HFFc6 (cell line): Measurements from ENCODE around the gene MPP4. TPM values are rescaled to one million over a fixed set of nuclear protein-coding genes. Genes with fewer than 3 reads are reported as not detected.

Experiments
- DNase-seq: peaks from one replicate; pipeline ENCODE4 v3.0.0-alpha.2; 2018
- H3K27ac Mint-ChIP-seq: 2 replicates; pipeline ENCODE4 v1.8.0; 2020; ENCODE audit warnings: mild to moderate bottlenecking, mixed read lengths
- H3K27me3 Mint-ChIP-seq: 2 replicates; pipeline ENCODE4 v1.8.0; 2021; ENCODE audit warnings: mild to moderate bottlenecking, moderate library complexity, mixed read lengths; ENCODE audit not compliant: insufficient read depth
- H3K36me3 Mint-ChIP-seq: 2 replicates; pipeline ENCODE4 v1.8.0; 2021; ENCODE audit warnings: low read depth, mixed read lengths
- H3K4me1 Mint-ChIP-seq: 2 replicates; pipeline ENCODE4 v1.8.0; 2020; ENCODE audit warnings: low read depth, mixed read lengths
- H3K4me3 Mint-ChIP-seq: 2 replicates; pipeline ENCODE4 v1.8.0; 2020; ENCODE audit warnings: mild to moderate bottlenecking, moderate library complexity, mixed read lengths
- H3K9me3 Mint-ChIP-seq: 2 replicates; pipeline ENCODE4 v1.8.0; 2020; ENCODE audit warnings: mild to moderate bottlenecking, mixed read lengths
- total RNA-seq, 6 experiments: library from RNA; stranded (reverse); fragmentation: NEBNext Ultra II Directional; extraction: Animal tissue kit (Norgen Biotek cat#: 25700); gene quantifications; 2 replicates in 1 of 6; 3 replicates in 5 of 6; pipeline ENCODE4 v1.2.3, GENCODE V29; 2021
- TF ChIP-seq, protein P1 (sequence below): fragments of 200-600 bp; sonication (generic); IDR thresholded peaks from 2 replicates; pipeline ENCODE4 v1.5.0; 2021; ENCODE audit warnings: antibody characterized with exemption, mild to moderate bottlenecking

MPP4 gene
- total RNA-seq, 6 experiments from 2014 or later = 2.7 to 6.7 (median 3.7) TPM

DNA sequence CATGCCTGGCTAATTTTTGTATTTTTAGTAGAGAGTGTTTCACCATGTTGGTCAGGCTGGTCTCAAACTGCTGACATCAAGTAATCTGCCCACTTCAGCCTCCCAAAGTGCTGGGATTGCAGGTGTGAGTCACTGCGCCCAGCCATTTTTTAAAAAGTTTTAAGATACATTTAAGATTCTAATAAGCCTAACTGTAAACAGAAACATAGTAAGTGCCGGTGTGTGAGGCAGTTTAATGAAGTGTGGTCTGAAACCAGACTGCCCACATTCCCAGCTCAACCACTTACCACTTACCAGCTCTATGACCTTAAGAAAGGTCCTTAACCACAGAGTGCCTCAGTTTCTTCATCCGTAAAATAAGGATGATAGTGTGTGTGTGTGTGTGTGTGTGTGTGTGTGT is 97.5 kb downstream of the MPP4 start:
- no peak for DNase-seq
- H3K4me3 Mint-ChIP-seq = no peak overlapping the region
- no peaks in the 10 kb centered on the region for H3K4me1 Mint-ChIP-seq
- peaks cover 11% of the 10 kb centered on the region for H3K9me3 Mint-ChIP-seq
- H3K27me3 Mint-ChIP-seq = peaks cover 3% of the 10 kb centered on the region; the same call in 1 of the 2 replicates
- peaks cover 12% of the 10 kb centered on the region for H3K36me3 Mint-ChIP-seq
- H3K27ac Mint-ChIP-seq = no peak overlapping the region
- TF ChIP-seq, protein P1, sequence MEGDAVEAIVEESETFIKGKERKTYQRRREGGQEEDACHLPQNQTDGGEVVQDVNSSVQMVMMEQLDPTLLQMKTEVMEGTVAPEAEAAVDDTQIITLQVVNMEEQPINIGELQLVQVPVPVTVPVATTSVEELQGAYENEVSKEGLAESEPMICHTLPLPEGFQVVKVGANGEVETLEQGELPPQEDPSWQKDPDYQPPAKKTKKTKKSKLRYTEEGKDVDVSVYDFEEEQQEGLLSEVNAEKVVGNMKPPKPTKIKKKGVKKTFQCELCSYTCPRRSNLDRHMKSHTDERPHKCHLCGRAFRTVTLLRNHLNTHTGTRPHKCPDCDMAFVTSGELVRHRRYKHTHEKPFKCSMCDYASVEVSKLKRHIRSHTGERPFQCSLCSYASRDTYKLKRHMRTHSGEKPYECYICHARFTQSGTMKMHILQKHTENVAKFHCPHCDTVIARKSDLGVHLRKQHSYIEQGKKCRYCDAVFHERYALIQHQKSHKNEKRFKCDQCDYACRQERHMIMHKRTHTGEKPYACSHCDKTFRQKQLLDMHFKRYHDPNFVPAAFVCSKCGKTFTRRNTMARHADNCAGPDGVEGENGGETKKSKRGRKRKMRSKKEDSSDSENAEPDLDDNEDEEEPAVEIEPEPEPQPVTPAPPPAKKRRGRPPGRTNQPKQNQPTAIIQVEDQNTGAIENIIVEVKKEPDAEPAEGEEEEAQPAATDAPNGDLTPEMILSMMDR = no peak

- DNase-seq = no peak
- no peaks in the 10 kb centered on the region for H3K4me1 Mint-ChIP-seq
- H3K36me3 Mint-ChIP-seq = peaks cover 17% of the 10 kb centered on the region
- H3K27me3 Mint-ChIP-seq = peaks cover 3% of the 10 kb centered on the region
- H3K27ac Mint-ChIP-seq = no peak overlapping the region
- H3K4me3 Mint-ChIP-seq = no peak overlapping the region
- H3K9me3 Mint-ChIP-seq = peaks cover 19% of the 10 kb centered on the region
- TF ChIP-seq, protein P1 = no peak
Measured at GRCh38 chr2:201597397-201597796, 101.0 kb downstream of the MPP4 start.

Other genes with a start within 250 kb of the MPP4 start
- 10 to 100 TPM; 43.2 to 55.8 (median 54.0) TPM for gene TRAK2, start 247.2 kb downstream of the MPP4 start, total RNA-seq
- 10 to 100 TPM; 37.7 to 51.0 (median 43.5) TPM for gene STRADB, start 246.9 kb downstream of the MPP4 start, total RNA-seq
- 10 to 100 TPM; 76.2 to 96.5 (median 83.3) TPM for gene TMEM237, start 55.1 kb downstream of the MPP4 start, total RNA-seq
- gene ALS2, start 82.3 kb upstream of the MPP4 start, total RNA-seq = 10 to 100 TPM; 44.8 to 54.0 (median 46.4) TPM
- gene CDK15, start 107.9 kb upstream of the MPP4 start, total RNA-seq = 10 to 100 TPM; 21.7 to 59.8 (median 49.4) TPM